Measurements from ENCODE around the gene PLXNA4.

Gene PLXNA4

GRCh38 chr7:132200141-132200540 lies 376.1 kb downstream of the PLXNA4 start:
- TF ChIP-seq SPI1 (IDR thresholded peaks at IDR 0.05; ENCODE audit: low read depth, low read length) = no peak
- no peak for TF ChIP-seq POLR2A (IDR thresholded peaks at IDR 0.05; ENCODE audit: low read depth, low read length)
- no peak for TF ChIP-seq POU2F2 (IDR thresholded peaks at IDR 0.05; ENCODE audit: low read depth, low read length)
- TF ChIP-seq POLR2AphosphoS5 (IDR thresholded peaks at IDR 0.05; ENCODE audit: low read depth, low read length) = no peak
- TF ChIP-seq PAX5 (IDR thresholded peaks at IDR 0.05; ENCODE audit: insufficient read depth, low read length, severe bottlenecking) = no peak
- no peak for TF ChIP-seq TAF1 (IDR thresholded peaks at IDR 0.05; ENCODE audit: low read depth, low read length)
- DNase-seq (ENCODE audit: insufficient read length, low spot score) = no peak
- no peak for FAIRE-seq

- FAIRE-seq (no peak), DNase-seq (ENCODE audit: insufficient read length, low spot score) (no peak)
- TF ChIP-seq POLR2A (IDR thresholded peaks at IDR 0.05; ENCODE audit: low read depth, low read length) = no peak
- TF ChIP-seq POLR2AphosphoS5 (IDR thresholded peaks at IDR 0.05; ENCODE audit: low read depth, low read length) = no peak
- no peak for TF ChIP-seq POU2F2 (IDR thresholded peaks at IDR 0.05; ENCODE audit: low read depth, low read length)
- TF ChIP-seq SPI1 (IDR thresholded peaks at IDR 0.05; ENCODE audit: low read depth, low read length) = no peak
- no peak for TF ChIP-seq TAF1 (IDR thresholded peaks at IDR 0.05; ENCODE audit: low read depth, low read length)
- no peak for TF ChIP-seq PAX5 (IDR thresholded peaks at IDR 0.05; ENCODE audit: insufficient read depth, low read length, severe bottlenecking)
Measured at GRCh38 chr7:132199626-132200025, 376.6 kb downstream of the PLXNA4 start.

- DNase-seq (ENCODE audit: insufficient read length, low spot score) (no peak), FAIRE-seq (no peak)
- TF ChIP-seq PAX5 (IDR thresholded peaks at IDR 0.05; ENCODE audit: insufficient read depth, low read length, severe bottlenecking) (no peak), POU2F2 (IDR thresholded peaks at IDR 0.05; ENCODE audit: low read depth, low read length) (no peak), TAF1 (IDR thresholded peaks at IDR 0.05; ENCODE audit: low read depth, low read length) (no peak), SPI1 (IDR thresholded peaks at IDR 0.05; ENCODE audit: low read depth, low read length) (no peak), POLR2AphosphoS5 (IDR thresholded peaks at IDR 0.05; ENCODE audit: low read depth, low read length) (no peak), POLR2A (IDR thresholded peaks at IDR 0.05; ENCODE audit: low read depth, low read length) (no peak)
Measured at GRCh38 chr7:132197772-132198171, 378.5 kb downstream of the PLXNA4 start.

GRCh38 chr7:132193898-132194297 lies 382.4 kb downstream of the PLXNA4 start:
- DNase-seq (ENCODE audit: insufficient read length, low spot score) = no peak
- TF ChIP-seq POLR2A (IDR thresholded peaks at IDR 0.05; ENCODE audit: low read depth, low read length) (no peak), SPI1 (IDR thresholded peaks at IDR 0.05; ENCODE audit: low read depth, low read length) (no peak), POU2F2 (IDR thresholded peaks at IDR 0.05; ENCODE audit: low read depth, low read length) (no peak), POLR2AphosphoS5 (IDR thresholded peaks at IDR 0.05; ENCODE audit: low read depth, low read length) (no peak), PAX5 (IDR thresholded peaks at IDR 0.05; ENCODE audit: insufficient read depth, low read length, severe bottlenecking) (no peak), TAF1 (IDR thresholded peaks at IDR 0.05; ENCODE audit: low read depth, low read length) (no peak)
- no peak for FAIRE-seq

GRCh38 chr7:132192809-132193208 lies 383.5 kb downstream of the PLXNA4 start:
- DNase-seq (ENCODE audit: insufficient read length, low spot score) (no peak), FAIRE-seq (no peak)
- no peak for TF ChIP-seq POLR2A (IDR thresholded peaks at IDR 0.05; ENCODE audit: low read depth, low read length)
- no peak for TF ChIP-seq PAX5 (IDR thresholded peaks at IDR 0.05; ENCODE audit: insufficient read depth, low read length, severe bottlenecking)
- no peak for TF ChIP-seq TAF1 (IDR thresholded peaks at IDR 0.05; ENCODE audit: low read depth, low read length)
- TF ChIP-seq POLR2AphosphoS5 (IDR thresholded peaks at IDR 0.05; ENCODE audit: low read depth, low read length) = no peak
- no peak for TF ChIP-seq SPI1 (IDR thresholded peaks at IDR 0.05; ENCODE audit: low read depth, low read length)

- FAIRE-seq = no peak
Measured at GRCh38 chr7:132191418-132191817, 384.9 kb downstream of the PLXNA4 start.

GRCh38 chr7:132190683-132191082 lies 385.6 kb downstream of the PLXNA4 start:
- FAIRE-seq (no peak), DNase-seq (ENCODE audit: insufficient read length, low spot score) (no peak)
- no peak for TF ChIP-seq TAF1 (IDR thresholded peaks at IDR 0.05; ENCODE audit: low read depth, low read length)
- no peak for TF ChIP-seq POLR2A (IDR thresholded peaks at IDR 0.05; ENCODE audit: low read depth, low read length)
- TF ChIP-seq POLR2AphosphoS5 (IDR thresholded peaks at IDR 0.05; ENCODE audit: low read depth, low read length) = no peak
- no peak for TF ChIP-seq POU2F2 (IDR thresholded peaks at IDR 0.05; ENCODE audit: low read depth, low read length)
- no peak for TF ChIP-seq PAX5 (IDR thresholded peaks at IDR 0.05; ENCODE audit: insufficient read depth, low read length, severe bottlenecking)
- no peak for TF ChIP-seq SPI1 (IDR thresholded peaks at IDR 0.05; ENCODE audit: low read depth, low read length)

More at GRCh38 chr7:132191418-132191817, 384.9 kb downstream of the PLXNA4 start:
- DNase-seq (ENCODE audit: insufficient read length, low spot score) = no peak
- no peak for TF ChIP-seq TAF1 (IDR thresholded peaks at IDR 0.05; ENCODE audit: low read depth, low read length)
- TF ChIP-seq POLR2AphosphoS5 (IDR thresholded peaks at IDR 0.05; ENCODE audit: low read depth, low read length) = no peak
- TF ChIP-seq SPI1 (IDR thresholded peaks at IDR 0.05; ENCODE audit: low read depth, low read length) = no peak

- TF ChIP-seq POLR2A (IDR thresholded peaks at IDR 0.05; ENCODE audit: low read depth, low read length) (no peak), POU2F2 (IDR thresholded peaks at IDR 0.05; ENCODE audit: low read depth, low read length) (no peak), TAF1 (IDR thresholded peaks at IDR 0.05; ENCODE audit: low read depth, low read length) (no peak), SPI1 (IDR thresholded peaks at IDR 0.05; ENCODE audit: low read depth, low read length) (no peak), POLR2AphosphoS5 (IDR thresholded peaks at IDR 0.05; ENCODE audit: low read depth, low read length) (no peak)
- FAIRE-seq (no peak), DNase-seq (ENCODE audit: insufficient read length, low spot score) (no peak)
Measured at GRCh38 chr7:132189881-132190280, 386.4 kb downstream of the PLXNA4 start.

GRCh38 chr7:132187869-132188789 lies 388.1 kb downstream of the PLXNA4 start:
- no peak for DNase-seq (ENCODE audit: insufficient read length, low spot score)
- no peak for FAIRE-seq
- no peak for TF ChIP-seq PAX5 (IDR thresholded peaks at IDR 0.05; ENCODE audit: insufficient read depth, low read length, severe bottlenecking)
- TF ChIP-seq POLR2A (IDR thresholded peaks at IDR 0.05; ENCODE audit: low read depth, low read length) = no peak
- TF ChIP-seq TAF1 (IDR thresholded peaks at IDR 0.05; ENCODE audit: low read depth, low read length) = no peak
- TF ChIP-seq SPI1 (IDR thresholded peaks at IDR 0.05; ENCODE audit: low read depth, low read length) = no peak
- no peak for TF ChIP-seq POU2F2 (IDR thresholded peaks at IDR 0.05; ENCODE audit: low read depth, low read length)
- TF ChIP-seq POLR2AphosphoS5 (IDR thresholded peaks at IDR 0.05; ENCODE audit: low read depth, low read length) = no peak
